SK-N-DZ (cell line): ENCODE results near the gene NAA15. TPM values are rescaled to one million over a fixed set of nuclear protein-coding genes. Genes with fewer than 3 reads are reported as not detected.
"Not testable (repeated sequence)": the region's sequence is repeated elsewhere in the genome, so short reads cannot be mapped to it uniquely, and the experiment has no call there.

Experiments
- DNase-seq: peaks from one replicate; pipeline ENCODE4 v3.0.0-alpha.2; 2015; ENCODE audit warnings: low spot score
- polyA plus RNA-seq, 2 experiments: library from polyadenylated mRNA; depleted of rRNA; stranded (reverse); fragments of >200 nt; gene quantifications; 2 replicates each; pipeline ENCODE4 v1.2.3, GENCODE V29; 2014

The NAA15 gene
- polyA plus RNA-seq (2014; cell fraction: cytosol; rRNA removed), result 19.8 and 22.7 TPM in 2 replicates
- polyA plus RNA-seq (2014; cell fraction: nucleus; rRNA removed), result 14.7 and 15.8 TPM in 2 replicates

GRCh38 chr4:139301113-139301820, at the start of gene NAA15:
Gene NAA15, plus strand, starts transcription at chr4:139301505. Its CDS starts 273 bp downstream, at chr4:139301778.
- DNase-seq, result peak; percentile 97

- no peak for DNase-seq
Measured at GRCh38 chr4:139253046-139253445, 48.3 kb upstream of the NAA15 start.

DNA sequence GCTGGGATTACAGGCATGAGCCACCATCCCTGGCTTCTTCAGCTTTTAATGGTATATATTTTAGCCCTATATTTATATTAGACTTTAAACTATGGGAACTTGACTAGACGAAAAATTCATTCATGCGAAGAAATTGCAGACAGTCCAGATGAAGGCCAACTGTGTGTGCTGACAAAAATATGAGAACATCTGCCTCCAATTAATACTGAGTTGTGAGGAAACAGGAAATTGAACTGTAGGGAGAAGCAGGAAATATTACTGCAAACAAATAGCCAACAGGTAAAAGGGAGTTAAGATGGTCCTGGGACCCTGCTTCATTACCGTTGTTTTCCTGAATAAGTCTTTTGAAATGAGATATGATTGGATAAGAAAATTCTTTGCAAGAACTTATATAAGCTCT, 47.6 kb upstream of the NAA15 start:
- DNase-seq, result no peak

- DNase-seq, result not testable (repeated sequence)
Measured at GRCh38 chr4:139255581-139255980, 45.7 kb upstream of the NAA15 start.

- no peak for DNase-seq
Measured at GRCh38 chr4:139256349-139256748, 45.0 kb upstream of the NAA15 start.

- no peak for DNase-seq
Measured at GRCh38 chr4:139265654-139266053, 35.7 kb upstream of the NAA15 start.

- DNase-seq, result no peak
Measured at GRCh38 chr4:139266208-139266582, 35.1 kb upstream of the NAA15 start.

- DNase-seq, result peak; percentile 68
Measured at GRCh38 chr4:139266583-139267257, 34.6 kb upstream of the NAA15 start.

GRCh38 chr4:139267301-139267700, 34.0 kb upstream of the NAA15 start:
- no peak for DNase-seq

DNA sequence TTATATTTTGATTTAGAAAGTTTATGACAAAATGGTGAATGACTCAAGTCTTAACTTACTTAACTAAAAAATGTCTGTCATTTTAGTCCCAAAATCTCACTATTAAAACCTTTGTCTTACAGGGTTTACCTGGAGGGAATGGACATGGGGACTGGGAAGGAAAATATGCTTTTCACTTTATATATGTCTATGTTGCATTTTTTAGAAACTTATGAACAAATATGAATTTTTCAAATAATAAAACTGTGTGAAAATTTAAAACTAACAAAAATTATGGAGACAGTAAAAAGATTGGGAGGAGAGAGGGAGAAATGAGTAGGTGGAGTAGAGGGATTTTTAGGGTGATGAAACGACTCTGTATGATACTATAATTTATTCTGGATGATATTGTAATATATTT, 27.5 kb upstream of the NAA15 start:
- no peak for DNase-seq

DNA sequence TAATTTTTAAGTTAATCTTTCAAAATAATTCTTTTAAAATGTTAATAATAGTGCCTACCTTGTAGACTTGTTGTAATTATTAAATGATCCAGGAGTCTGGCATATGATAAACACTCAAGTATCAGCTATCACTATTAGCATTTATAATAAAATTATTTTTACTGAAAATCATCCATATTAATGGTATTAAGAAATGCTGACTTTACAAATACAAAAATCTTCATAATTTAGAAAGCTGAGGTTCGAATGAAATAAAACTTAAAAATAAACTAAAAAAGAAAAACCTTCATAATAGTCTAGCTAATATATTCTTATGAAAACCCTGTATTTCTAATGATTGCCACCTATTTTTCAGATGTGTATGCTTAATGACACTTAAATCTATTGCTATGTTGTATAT, 26.5 kb upstream of the NAA15 start:
- DNase-seq, result no peak

DNA sequence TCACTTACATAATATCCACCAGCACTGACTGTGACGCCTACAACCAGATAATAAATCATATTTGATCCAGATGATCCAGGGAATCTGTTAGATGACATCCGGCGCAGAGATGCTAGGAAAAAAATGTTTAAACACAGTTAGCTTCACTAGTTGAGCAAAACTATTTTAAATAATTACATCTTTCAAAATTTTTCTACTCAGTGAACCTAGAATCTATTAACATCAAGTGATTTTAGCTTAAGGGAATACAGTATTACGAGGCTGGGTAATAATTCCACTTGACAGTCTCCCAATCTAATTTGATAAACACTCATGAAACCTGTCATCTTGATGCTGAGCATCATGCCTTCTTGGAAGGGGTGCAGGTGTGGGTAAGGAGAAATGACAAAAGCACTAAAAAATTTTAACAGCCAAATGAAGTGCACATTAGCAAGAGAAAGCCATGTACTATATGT, 26.0 kb upstream of the NAA15 start:
- DNase-seq, result peak; percentile 90

GRCh38 chr4:139278485-139278884, 22.8 kb upstream of the NAA15 start:
- DNase-seq, result no peak

- no peak for DNase-seq
Measured at GRCh38 chr4:139278912-139279759, 22.2 kb upstream of the NAA15 start.

GRCh38 chr4:139279760-139280620, 21.3 kb upstream of the NAA15 start, which contains the start of gene MGARP:
Gene MGARP, minus strand, starts transcription at chr4:139280225. Its CDS starts 67 bp downstream, at chr4:139280158.
- peak; percentile 49 for DNase-seq

DNA sequence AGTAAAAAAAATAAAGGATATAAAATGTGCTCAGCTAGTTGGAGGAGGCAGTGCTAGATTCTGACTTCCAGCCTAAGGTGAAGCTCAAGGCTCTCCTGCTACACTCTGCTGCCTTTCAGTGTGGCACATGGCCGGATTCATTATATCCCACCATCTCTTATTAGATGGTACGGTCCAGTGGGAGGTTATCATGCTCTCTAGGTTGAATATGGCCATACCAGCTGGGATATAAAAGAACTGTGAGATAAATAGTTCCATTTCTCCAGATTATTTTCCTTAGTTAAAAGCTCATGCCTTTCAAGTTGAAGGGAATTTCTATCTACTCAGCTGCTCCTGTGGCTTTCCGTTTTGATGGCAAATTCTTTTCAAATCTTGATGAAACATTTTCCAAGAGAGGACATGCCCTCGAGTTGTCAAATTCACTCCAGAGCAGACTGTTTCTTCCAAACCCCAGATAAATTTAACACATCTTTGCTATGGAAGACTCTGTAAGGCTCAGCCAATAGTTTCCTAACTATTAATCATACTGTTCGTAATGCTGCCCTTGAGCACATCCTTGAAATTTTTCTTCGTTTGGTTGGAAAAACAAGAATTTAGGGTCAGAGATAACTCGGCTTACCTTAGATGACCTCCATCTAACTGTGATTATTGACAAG, 19.1 kb upstream of the NAA15 start:
- no peak for DNase-seq

DNA sequence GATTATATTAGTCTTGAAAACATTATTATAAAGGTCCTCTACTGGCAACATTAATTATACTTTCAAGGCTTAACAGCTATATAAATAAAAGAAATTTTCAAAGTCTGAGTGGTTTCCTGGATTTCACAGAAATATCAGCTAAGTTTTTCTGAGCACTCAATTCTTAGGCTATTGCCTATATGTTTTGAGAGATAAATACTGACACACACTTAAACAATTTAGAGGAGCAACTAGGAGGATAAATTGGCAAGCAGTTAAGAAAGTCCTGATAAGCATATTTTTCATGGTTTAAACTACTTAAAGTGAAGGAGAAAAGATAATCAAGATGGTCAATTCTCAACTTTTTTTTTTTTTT, 18.6 kb upstream of the NAA15 start:
- no peak for DNase-seq

GRCh38 chr4:139286186-139286698, 15.1 kb upstream of the NAA15 start:
- no peak for DNase-seq

DNA sequence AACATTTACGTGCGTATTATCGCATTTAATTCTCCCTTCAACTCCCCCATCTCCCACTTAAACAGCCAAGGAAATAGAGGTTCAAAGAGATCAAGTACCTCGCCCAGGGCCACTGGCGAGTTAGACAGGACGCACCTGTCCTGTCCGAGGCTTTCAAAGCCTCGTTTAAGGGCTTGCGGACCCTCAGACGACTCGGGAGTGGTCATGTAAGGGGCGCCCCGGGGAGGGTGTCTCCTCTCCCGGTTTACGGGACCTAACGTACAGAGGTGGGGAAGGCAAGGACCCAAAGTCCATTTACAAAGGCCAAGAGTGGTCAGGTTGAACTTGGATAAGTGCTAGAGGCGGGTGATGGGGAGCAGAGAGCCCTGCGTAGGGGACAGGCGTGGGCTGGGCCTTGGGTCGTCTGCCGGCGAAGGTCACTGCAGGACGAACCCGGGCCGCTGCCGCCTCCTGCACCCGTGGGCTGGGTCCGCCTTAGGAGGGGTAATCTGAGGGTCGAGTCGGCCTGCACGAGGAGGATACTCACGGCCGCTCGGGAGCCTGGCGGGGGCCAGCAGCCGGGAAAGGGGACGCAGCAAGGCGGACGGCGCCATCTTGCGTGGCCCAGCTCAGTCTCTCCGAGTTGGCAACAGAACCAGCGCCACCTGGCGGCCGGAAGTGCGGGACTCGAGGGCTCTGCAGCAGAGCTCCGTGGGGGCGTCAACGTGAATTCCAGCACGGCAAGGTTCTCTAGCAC, 5.9 kb upstream of the NAA15 start:
- DNase-seq, result peak; percentile 85

- no peak for DNase-seq
Measured at GRCh38 chr4:139295942-139296299, 5.4 kb upstream of the NAA15 start.
